HepG2 (cell line): ENCODE measurements around the gene C16orf86.

Experiments
- ARID2 ChIP-seq: sonication (generic); formaldehyde crosslinking; IDR thresholded peaks from 2 replicates; pipeline ENCODE4 v1.8.1; 2022; ENCODE audit warnings: mild to moderate bottlenecking, missing genetic modification reagents, borderline replicate concordance
- DR1 ChIP-seq: sonication (generic); formaldehyde crosslinking; IDR thresholded peaks from 2 replicates; pipeline ENCODE4 v1.8.0; 2021; ENCODE audit warnings: mild to moderate bottlenecking, missing genetic modification reagents, inconsistent platforms
- EP300 ChIP-seq, 3 experiments: sonication (generic) in 1 of 3; formaldehyde crosslinking in 1 of 3; IDR thresholded peaks; 2 replicates each; pipeline versions ENCODE4 v1.5.1 to v1.6.1; 2011 to 2020; ENCODE audit warnings: low read depth in 2 of 3, low read length in 2 of 3, borderline replicate concordance in 1 of 3, improper control_type of control experiment in 1 of 3, mild to moderate bottlenecking in 1 of 3, missing genetic modification reagents in 1 of 3, moderate library complexity in 1 of 3
- SOX13 ChIP-seq, 3 experiments: fragments of 450-650 bp in 1 of 3; sonication (generic) in 1 of 3; formaldehyde crosslinking in 1 of 3; IDR thresholded peaks in 2 of 3; conservative IDR thresholded peaks in 1 of 3; 2 replicates each; pipeline versions ENCODE4 v1.5.0 to v1.6.1; 2016 to 2020; ENCODE audit warnings: antibody characterized with exemption in 1 of 3, mild to moderate bottlenecking in 1 of 3, missing compliant biosample characterization in 1 of 3, missing genetic modification reagents in 1 of 3, moderate library complexity in 1 of 3
- TAF1 ChIP-seq: sonication (generic); formaldehyde crosslinking; IDR thresholded peaks from 2 replicates; pipeline ENCODE4 v1.4.0; 2020; ENCODE audit warnings: missing genetic modification reagents
- ZNF232 ChIP-seq: sonication (generic); formaldehyde crosslinking; IDR thresholded peaks from 2 replicates; pipeline ENCODE4 v1.4.0; 2020; ENCODE audit warnings: missing genetic modification reagents, borderline replicate concordance
- ZNF782 ChIP-seq: sonication (generic); formaldehyde crosslinking; IDR thresholded peaks from 2 replicates; pipeline ENCODE4 v1.4.0; 2020; ENCODE audit warnings: missing genetic modification reagents, mild to moderate bottlenecking, borderline replicate concordance
- TF ChIP-seq, protein P1 (sequence below): sonication (generic); formaldehyde crosslinking; IDR thresholded peaks from 2 replicates; pipeline ENCODE4 v1.5.0; 2020; ENCODE audit warnings: mild to moderate bottlenecking, missing genetic modification reagents, moderate library complexity
- TF ChIP-seq, protein P2 (sequence below): sonication (generic); formaldehyde crosslinking; IDR thresholded peaks from 2 replicates; pipeline ENCODE4 v1.5.0; 2020; ENCODE audit warnings: missing genetic modification reagents
- TF ChIP-seq, protein P3 (sequence below), 2 experiments: IDR thresholded peaks; 2 replicates each; pipeline ENCODE4 v1.6.1; 2011 to 2012; ENCODE audit warnings: low read length in 2 of 2, borderline replicate concordance in 1 of 2, low read depth in 1 of 2, mild to moderate bottlenecking in 1 of 2, moderate library complexity in 1 of 2

DNA sequence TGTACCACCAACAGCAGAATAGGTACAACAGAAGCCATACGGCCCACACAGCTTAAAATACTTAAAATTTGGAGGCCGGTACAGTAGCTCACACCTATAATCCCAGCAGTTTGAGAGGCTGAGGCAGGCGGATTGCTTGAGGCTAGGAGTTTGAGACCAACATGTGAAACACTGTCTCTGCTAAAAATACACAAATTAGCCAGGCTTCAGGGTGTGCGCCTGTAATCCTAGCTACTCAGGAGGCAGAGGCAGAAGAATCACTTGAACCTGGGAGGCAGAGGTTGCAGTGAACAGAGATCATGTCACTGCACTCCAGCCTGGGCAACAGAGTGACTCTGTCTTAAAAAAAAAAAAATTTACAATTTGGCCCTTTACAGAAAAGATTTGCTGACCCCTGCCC is 35.5 kb downstream of the C16orf86 start:
- TF ChIP-seq ZNF232 (CRISPR knock-in tag) = no peak
- TF ChIP-seq ARID2 (CRISPR knock-in tag) = no peak
- TF ChIP-seq, protein P1, sequence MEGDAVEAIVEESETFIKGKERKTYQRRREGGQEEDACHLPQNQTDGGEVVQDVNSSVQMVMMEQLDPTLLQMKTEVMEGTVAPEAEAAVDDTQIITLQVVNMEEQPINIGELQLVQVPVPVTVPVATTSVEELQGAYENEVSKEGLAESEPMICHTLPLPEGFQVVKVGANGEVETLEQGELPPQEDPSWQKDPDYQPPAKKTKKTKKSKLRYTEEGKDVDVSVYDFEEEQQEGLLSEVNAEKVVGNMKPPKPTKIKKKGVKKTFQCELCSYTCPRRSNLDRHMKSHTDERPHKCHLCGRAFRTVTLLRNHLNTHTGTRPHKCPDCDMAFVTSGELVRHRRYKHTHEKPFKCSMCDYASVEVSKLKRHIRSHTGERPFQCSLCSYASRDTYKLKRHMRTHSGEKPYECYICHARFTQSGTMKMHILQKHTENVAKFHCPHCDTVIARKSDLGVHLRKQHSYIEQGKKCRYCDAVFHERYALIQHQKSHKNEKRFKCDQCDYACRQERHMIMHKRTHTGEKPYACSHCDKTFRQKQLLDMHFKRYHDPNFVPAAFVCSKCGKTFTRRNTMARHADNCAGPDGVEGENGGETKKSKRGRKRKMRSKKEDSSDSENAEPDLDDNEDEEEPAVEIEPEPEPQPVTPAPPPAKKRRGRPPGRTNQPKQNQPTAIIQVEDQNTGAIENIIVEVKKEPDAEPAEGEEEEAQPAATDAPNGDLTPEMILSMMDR (CRISPR knock-in tag) = no peak
- TF ChIP-seq SOX13 (IDR thresholded peaks at IDR 0.05) = no peak
- TF ChIP-seq SOX13 (CRISPR knock-in tag; conservative IDR thresholded peaks at IDR 0.05 in 1 of 2, IDR thresholded peaks at IDR 0.05 in 1 of 2) = no peak
- TF ChIP-seq DR1 (CRISPR knock-in tag) = no peak
- TF ChIP-seq, protein P2, sequence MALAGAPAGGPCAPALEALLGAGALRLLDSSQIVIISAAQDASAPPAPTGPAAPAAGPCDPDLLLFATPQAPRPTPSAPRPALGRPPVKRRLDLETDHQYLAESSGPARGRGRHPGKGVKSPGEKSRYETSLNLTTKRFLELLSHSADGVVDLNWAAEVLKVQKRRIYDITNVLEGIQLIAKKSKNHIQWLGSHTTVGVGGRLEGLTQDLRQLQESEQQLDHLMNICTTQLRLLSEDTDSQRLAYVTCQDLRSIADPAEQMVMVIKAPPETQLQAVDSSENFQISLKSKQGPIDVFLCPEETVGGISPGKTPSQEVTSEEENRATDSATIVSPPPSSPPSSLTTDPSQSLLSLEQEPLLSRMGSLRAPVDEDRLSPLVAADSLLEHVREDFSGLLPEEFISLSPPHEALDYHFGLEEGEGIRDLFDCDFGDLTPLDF (CRISPR knock-in tag) = no peak
- no peak for TF ChIP-seq ZNF782
- TF ChIP-seq, protein P3, sequence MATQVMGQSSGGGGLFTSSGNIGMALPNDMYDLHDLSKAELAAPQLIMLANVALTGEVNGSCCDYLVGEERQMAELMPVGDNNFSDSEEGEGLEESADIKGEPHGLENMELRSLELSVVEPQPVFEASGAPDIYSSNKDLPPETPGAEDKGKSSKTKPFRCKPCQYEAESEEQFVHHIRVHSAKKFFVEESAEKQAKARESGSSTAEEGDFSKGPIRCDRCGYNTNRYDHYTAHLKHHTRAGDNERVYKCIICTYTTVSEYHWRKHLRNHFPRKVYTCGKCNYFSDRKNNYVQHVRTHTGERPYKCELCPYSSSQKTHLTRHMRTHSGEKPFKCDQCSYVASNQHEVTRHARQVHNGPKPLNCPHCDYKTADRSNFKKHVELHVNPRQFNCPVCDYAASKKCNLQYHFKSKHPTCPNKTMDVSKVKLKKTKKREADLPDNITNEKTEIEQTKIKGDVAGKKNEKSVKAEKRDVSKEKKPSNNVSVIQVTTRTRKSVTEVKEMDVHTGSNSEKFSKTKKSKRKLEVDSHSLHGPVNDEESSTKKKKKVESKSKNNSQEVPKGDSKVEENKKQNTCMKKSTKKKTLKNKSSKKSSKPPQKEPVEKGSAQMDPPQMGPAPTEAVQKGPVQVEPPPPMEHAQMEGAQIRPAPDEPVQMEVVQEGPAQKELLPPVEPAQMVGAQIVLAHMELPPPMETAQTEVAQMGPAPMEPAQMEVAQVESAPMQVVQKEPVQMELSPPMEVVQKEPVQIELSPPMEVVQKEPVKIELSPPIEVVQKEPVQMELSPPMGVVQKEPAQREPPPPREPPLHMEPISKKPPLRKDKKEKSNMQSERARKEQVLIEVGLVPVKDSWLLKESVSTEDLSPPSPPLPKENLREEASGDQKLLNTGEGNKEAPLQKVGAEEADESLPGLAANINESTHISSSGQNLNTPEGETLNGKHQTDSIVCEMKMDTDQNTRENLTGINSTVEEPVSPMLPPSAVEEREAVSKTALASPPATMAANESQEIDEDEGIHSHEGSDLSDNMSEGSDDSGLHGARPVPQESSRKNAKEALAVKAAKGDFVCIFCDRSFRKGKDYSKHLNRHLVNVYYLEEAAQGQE (IDR thresholded peaks at IDR 0.05; ENCODE audit: borderline replicate concordance in 1 of 2, low read depth in 1 of 2, low read length in 2 of 2) = no peak
- TF ChIP-seq TAF1 (CRISPR knock-in tag) = no peak
- no peak for TF ChIP-seq EP300 (IDR thresholded peaks at IDR 0.05; ENCODE audit: low read depth in 2 of 2, low read length in 2 of 2)
- TF ChIP-seq EP300 (CRISPR knock-in tag; IDR thresholded peaks at IDR 0.05; ENCODE audit: borderline replicate concordance) = no peak
